WTC11 (cell line): Measurements from ENCODE around the gene NDUFS7.

Experiments used
- CBFB ChIP-seq: sonication (generic); formaldehyde crosslinking; IDR thresholded peaks from 2 replicates; pipeline ENCODE4 v1.8.1; 2022; ENCODE audit warnings: mild to moderate bottlenecking, low read depth, missing genetic modification reagents
- CREM ChIP-seq: sonication (generic); formaldehyde crosslinking; IDR thresholded peaks from 2 replicates; pipeline ENCODE4 v1.8.1; 2022; ENCODE audit warnings: mild to moderate bottlenecking, missing genetic modification reagents, moderate library complexity
- JUN ChIP-seq: sonication (generic); formaldehyde crosslinking; IDR thresholded peaks from 2 replicates; pipeline ENCODE4 v1.8.0; 2023; ENCODE audit warnings: mild to moderate bottlenecking, missing genetic modification reagents
- NR2C2 ChIP-seq: sonication (generic); formaldehyde crosslinking; IDR thresholded peaks from 2 replicates; pipeline ENCODE4 v1.8.0; 2022; ENCODE audit warnings: mild to moderate bottlenecking, missing genetic modification reagents
- RELA ChIP-seq: sonication (generic); formaldehyde crosslinking; IDR thresholded peaks from 2 replicates; pipeline ENCODE4 v1.8.1; 2022; ENCODE audit warnings: missing genetic modification reagents, mild to moderate bottlenecking, borderline replicate concordance
- SP1 ChIP-seq: sonication (generic); formaldehyde crosslinking; conservative IDR thresholded peaks from 2 replicates; pipeline ENCODE4 v1.8.1; 2022; ENCODE audit warnings: missing genetic modification reagents
- TEAD4 ChIP-seq: sonication (generic); formaldehyde crosslinking; IDR thresholded peaks from 2 replicates; pipeline ENCODE4 v1.8.0; 2022; ENCODE audit warnings: mild to moderate bottlenecking, missing genetic modification reagents
- ZNF138 ChIP-seq: sonication (generic); formaldehyde crosslinking; conservative IDR thresholded peaks from 2 replicates; pipeline ENCODE4 v1.8.1; 2022; ENCODE audit warnings: mild to moderate bottlenecking, moderate library complexity, missing genetic modification reagents
- TF ChIP-seq, protein P1 (sequence below): fragments of 200-600 bp; IDR thresholded peaks from 2 replicates; pipeline ENCODE4 v1.8.0; 2022; ENCODE audit warnings: antibody characterized with exemption
- TF ChIP-seq, protein P2 (sequence below): sonication (generic); formaldehyde crosslinking; conservative IDR thresholded peaks from 2 replicates; pipeline ENCODE4 v1.8.1; 2022; ENCODE audit warnings: mild to moderate bottlenecking, missing genetic modification reagents

- TF ChIP-seq CREM (no peak), RELA (no peak), CBFB (no peak), JUN (CRISPR knock-in tag) (no peak), ZNF138 (no peak), SP1 (CRISPR knock-in tag) (no peak), TEAD4 (no peak), NR2C2 (CRISPR knock-in tag) (no peak)
- TF ChIP-seq, protein P1, sequence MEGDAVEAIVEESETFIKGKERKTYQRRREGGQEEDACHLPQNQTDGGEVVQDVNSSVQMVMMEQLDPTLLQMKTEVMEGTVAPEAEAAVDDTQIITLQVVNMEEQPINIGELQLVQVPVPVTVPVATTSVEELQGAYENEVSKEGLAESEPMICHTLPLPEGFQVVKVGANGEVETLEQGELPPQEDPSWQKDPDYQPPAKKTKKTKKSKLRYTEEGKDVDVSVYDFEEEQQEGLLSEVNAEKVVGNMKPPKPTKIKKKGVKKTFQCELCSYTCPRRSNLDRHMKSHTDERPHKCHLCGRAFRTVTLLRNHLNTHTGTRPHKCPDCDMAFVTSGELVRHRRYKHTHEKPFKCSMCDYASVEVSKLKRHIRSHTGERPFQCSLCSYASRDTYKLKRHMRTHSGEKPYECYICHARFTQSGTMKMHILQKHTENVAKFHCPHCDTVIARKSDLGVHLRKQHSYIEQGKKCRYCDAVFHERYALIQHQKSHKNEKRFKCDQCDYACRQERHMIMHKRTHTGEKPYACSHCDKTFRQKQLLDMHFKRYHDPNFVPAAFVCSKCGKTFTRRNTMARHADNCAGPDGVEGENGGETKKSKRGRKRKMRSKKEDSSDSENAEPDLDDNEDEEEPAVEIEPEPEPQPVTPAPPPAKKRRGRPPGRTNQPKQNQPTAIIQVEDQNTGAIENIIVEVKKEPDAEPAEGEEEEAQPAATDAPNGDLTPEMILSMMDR: no peak
- TF ChIP-seq, protein P2, sequence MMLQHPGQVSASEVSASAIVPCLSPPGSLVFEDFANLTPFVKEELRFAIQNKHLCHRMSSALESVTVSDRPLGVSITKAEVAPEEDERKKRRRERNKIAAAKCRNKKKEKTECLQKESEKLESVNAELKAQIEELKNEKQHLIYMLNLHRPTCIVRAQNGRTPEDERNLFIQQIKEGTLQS: no peak
Measured at GRCh38 chr19:1365319-1366269, 18.1 kb upstream of the NDUFS7 start.
